H1 (cell line): ENCODE results near the gene VOPP1. TPM values are rescaled to one million over a fixed set of nuclear protein-coding genes. Genes with fewer than 3 reads are reported as not detected.

Source experiments
- CTCF ChIA-PET: fragments of 300-600 bp; sonication (Branson Sonifier 250); formaldehyde crosslinking; loops from one replicate; lab custom pipeline; 2021; ENCODE audit not compliant: partially characterized antibody; lab: Charles Lee
- POLR2A ChIA-PET: fragments of 300-600 bp; sonication (Branson Sonifier 250); formaldehyde crosslinking; loops from one replicate; lab custom pipeline; 2021; ENCODE audit warnings: inconsistent platforms; ENCODE audit not compliant: partially characterized antibody; lab: Charles Lee
- DNase-seq, 2 experiments: peaks; one replicate each; pipeline versions ENCODE4 v3.0.0 to v3.0.0-alpha.2; 2010 to 2022; ENCODE audit warnings: low spot score in 2 of 2, low read depth in 1 of 2, mixed read lengths in 1 of 2
- FAIRE-seq: peaks from 2 replicates; lab custom pipeline; 2011; peaks lifted over from hg19 to GRCh38; lab: Jason Lieb, UNC
- H2AFZ ChIP-seq: 2 replicates; pipeline ENCODE4 v1.8.1; 2012; ENCODE audit warnings: low read length, inconsistent platforms
- H2AK5ac ChIP-seq: 2 replicates; pipeline ENCODE4 v1.6.1; 2013; ENCODE audit warnings: low read depth, low read length
- H2BK120ac ChIP-seq: replicated peaks from 2 replicates; pipeline ENCODE3; 2013; ENCODE audit warnings: low read depth, low read length, inconsistent platforms
- H2BK12ac ChIP-seq: 2 replicates; pipeline ENCODE4 v1.6.1; 2013; ENCODE audit warnings: low read depth, low read length
- H2BK15ac ChIP-seq: 2 replicates; pipeline ENCODE4 v1.6.1; 2013; ENCODE audit warnings: low read length
- H2BK20ac ChIP-seq: 2 replicates; pipeline ENCODE4 v1.6.1; 2013; ENCODE audit warnings: low read length
- H2BK5ac ChIP-seq: 2 replicates; pipeline ENCODE4 v1.6.1; 2013; ENCODE audit warnings: low read depth, low read length
- H3K14ac ChIP-seq: 2 replicates; pipeline ENCODE4 v1.6.1; 2013; ENCODE audit warnings: inconsistent platforms; ENCODE audit not compliant: insufficient read length
- H3K18ac ChIP-seq: 2 replicates; pipeline ENCODE4 v1.6.1; 2013; ENCODE audit warnings: low read length; ENCODE audit errors: extremely low read depth
- H3K23ac ChIP-seq: 2 replicates; pipeline ENCODE4 v1.6.1; 2013; ENCODE audit warnings: inconsistent platforms; ENCODE audit not compliant: insufficient read length
- H3K23me2 ChIP-seq: 2 replicates; pipeline ENCODE4 v1.6.1; 2013; ENCODE audit warnings: low read depth, low read length
- H3K27ac ChIP-seq: 2 replicates; pipeline ENCODE4 v1.6.1; 2011; ENCODE audit warnings: low read depth, low read length, inconsistent platforms
- H3K27me3 ChIP-seq, 4 experiments: replicated peaks in 1 of 4; 1 replicate in 1 of 4; 2 replicates in 3 of 4; pipeline versions ENCODE4 v1.6.1 to v1.8.1; 2011 to 2013; ENCODE audit warnings: low read length in 3 of 4, mild to moderate bottlenecking in 3 of 4, inconsistent platforms in 2 of 4, mixed read lengths in 2 of 4, moderate library complexity in 1 of 4; ENCODE audit not compliant: control insufficient read depth in 3 of 4, insufficient read depth in 3 of 4; ENCODE audit errors: extremely low read depth in 1 of 4
- H3K36me3 ChIP-seq, 4 experiments: 2 replicates each; pipeline versions ENCODE4 v1.6.1 to v1.8.1; 2011 to 2013; ENCODE audit warnings: mild to moderate bottlenecking in 4 of 4, low read length in 3 of 4, moderate library complexity in 2 of 4, control low read depth in 1 of 4, inconsistent platforms in 1 of 4; ENCODE audit not compliant: insufficient read depth in 4 of 4, control insufficient read depth in 2 of 4
- H3K4ac ChIP-seq: replicated peaks from 2 replicates; pipeline ENCODE3; 2013; ENCODE audit warnings: low read length, low read depth, mixed read lengths, inconsistent platforms; ENCODE audit not compliant: insufficient read length
- H3K4me1 ChIP-seq, 4 experiments: replicated peaks in 1 of 4; 1 replicate in 1 of 4; 2 replicates in 3 of 4; pipeline versions ENCODE4 v1.6.1 to v1.8.1; 2011 to 2013; ENCODE audit warnings: low read length in 3 of 4, inconsistent platforms in 2 of 4, mixed read lengths in 1 of 4; ENCODE audit not compliant: insufficient read depth in 4 of 4, control insufficient read depth in 3 of 4
- H3K4me2 ChIP-seq, 2 experiments: 2 replicates each; pipeline versions ENCODE4 v1.6.1 to v1.8.1; 2011 to 2013; ENCODE audit warnings: low read depth in 2 of 2, low read length in 2 of 2, control low read depth in 1 of 2, inconsistent platforms in 1 of 2, mild to moderate bottlenecking in 1 of 2; ENCODE audit not compliant: insufficient read depth in 1 of 2
- H3K4me3 ChIP-seq, 4 experiments: fragments of 200-600, 300-600 bp in 1 of 4; sonication (generic), shearing (Covaris generic), sonication (Bioruptor Twin) in 1 of 4; 2 replicates each; pipeline versions ENCODE4 v1.5.1 to v1.8.1; 2011 to 2016; ENCODE audit warnings: low read length in 4 of 4, low read depth in 3 of 4, control low read depth in 2 of 4, inconsistent platforms in 2 of 4, mild to moderate bottlenecking in 2 of 4, mixed read lengths in 1 of 4, moderate library complexity in 1 of 4; ENCODE audit not compliant: insufficient read depth in 2 of 4; ENCODE audit errors: extremely low read depth in 1 of 4
- H3K56ac ChIP-seq: replicated peaks from 2 replicates; pipeline ENCODE3; 2013; ENCODE audit warnings: low read depth, mild to moderate bottlenecking, mixed read lengths, low read length, inconsistent platforms; ENCODE audit not compliant: insufficient read length
- H3K79me1 ChIP-seq: 2 replicates; pipeline ENCODE4 v1.6.1; 2013; ENCODE audit warnings: low read depth, low read length, control low read depth
- H3K79me2 ChIP-seq, 2 experiments: 2 replicates each; pipeline versions ENCODE4 v1.6.1 to v1.8.1; 2012 to 2013; ENCODE audit warnings: low read length in 2 of 2, mild to moderate bottlenecking in 2 of 2, inconsistent platforms in 1 of 2; ENCODE audit not compliant: insufficient read depth in 2 of 2, control insufficient read depth in 1 of 2
- H3K9ac ChIP-seq, 4 experiments: replicated peaks in 1 of 4; 1 replicate in 1 of 4; 2 replicates in 3 of 4; pipeline versions ENCODE4 v1.6.1 to v1.8.1; 2011 to 2013; ENCODE audit warnings: low read depth in 3 of 4, low read length in 3 of 4, control low read depth in 2 of 4, mild to moderate bottlenecking in 2 of 4, moderate library complexity in 2 of 4, inconsistent platforms in 1 of 4; ENCODE audit errors: extremely low read depth in 1 of 4
- H3K9me3 ChIP-seq, 2 experiments: 2 replicates each; pipeline versions ENCODE4 v1.6.1 to v1.8.1; 2012 to 2013; ENCODE audit warnings: mild to moderate bottlenecking in 2 of 2, moderate library complexity in 2 of 2, control low read depth in 1 of 2, inconsistent platforms in 1 of 2, low read depth in 1 of 2, low read length in 1 of 2, mixed read lengths in 1 of 2; ENCODE audit not compliant: insufficient read depth in 2 of 2
- H4K20me1 ChIP-seq, 2 experiments: replicated peaks in 1 of 2; 2 replicates each; pipeline versions ENCODE3 to v1.8.1; 2011 to 2013; ENCODE audit warnings: inconsistent platforms in 2 of 2, low read length in 2 of 2, mild to moderate bottlenecking in 1 of 2; ENCODE audit not compliant: insufficient read depth in 2 of 2, control insufficient read depth in 1 of 2
- H4K5ac ChIP-seq: 2 replicates; pipeline ENCODE4 v1.6.1; 2013; ENCODE audit warnings: low read length, low read depth, mixed read lengths, inconsistent platforms; ENCODE audit not compliant: insufficient read length
- H4K8ac ChIP-seq: 2 replicates; pipeline ENCODE4 v1.8.0; 2013; ENCODE audit warnings: mild to moderate bottlenecking, moderate library complexity, low read length, inconsistent platforms; ENCODE audit not compliant: insufficient read depth; ENCODE audit errors: extremely low read depth
- H4K91ac ChIP-seq: replicated peaks from 2 replicates; pipeline ENCODE3; 2013; ENCODE audit warnings: low read length, mixed read lengths, inconsistent platforms; ENCODE audit not compliant: insufficient read length
- MAFK ChIP-seq: IDR thresholded peaks from 2 replicates; pipeline ENCODE4 v1.6.1; 2012; ENCODE audit warnings: low read depth, mild to moderate bottlenecking, improper control_type of control experiment, low read length
- MAX ChIP-seq: IDR thresholded peaks from 2 replicates; pipeline ENCODE4 v1.6.1; 2012; ENCODE audit warnings: inconsistent platforms
- WGBS, 2 experiments: shearing (Covaris generic) in 1 of 2; methylation state at CpG; one replicate each; pipeline versions ENCODE4 v1.1.6 to v1.1.7; 2013 to 2015; ENCODE audit warnings: low lambda C conversion rate in 2 of 2, mixed read lengths in 2 of 2, inconsistent platforms in 1 of 2, low coverage in 1 of 2, missing lambda C conversion rate in 1 of 2; ENCODE audit not compliant: insufficient replicate concordance in 2 of 2, insufficient coverage in 1 of 2, insufficient read length in 1 of 2; ENCODE audit errors: extremely low coverage in 1 of 2, missing lambda C conversion rate in 1 of 2; 5-methylcytosine and 5-hydroxymethylcytosine counted together
- polyA plus RNA-seq, 7 experiments: library from polyadenylated mRNA; depleted of rRNA in 3 of 7; stranded (reverse) in 5 of 7; unstranded in 2 of 7; fragments of >200 nt in 5 of 7; fragments of 200-250 nt in 2 of 7; gene quantifications; 1 replicate in 5 of 7; 2 replicates in 1 of 7; 4 replicates in 1 of 7; pipeline versions ENCODE4 v1.2.1 to v1.2.3, GENCODE V29; 2011 to 2013; ENCODE audit warnings: missing spikeins in 2 of 7, mixed read lengths in 2 of 7
- total RNA-seq: library from RNA; stranded (reverse); fragmentation: NEBNext Ultra II Directional; extraction: Animal tissue kit (Norgen Biotek cat#: 25700); gene quantifications from 2 replicates; pipeline ENCODE4 v1.2.1, GENCODE V29; 2021

The VOPP1 gene
- total and polyA plus RNA-seq, 2 of the 8 experiments (the other 6 are each of a cell fraction or from before 2014, with no cell fraction given), result 44.7 to 83.0 TPM

- CTCF ChIA-PET, result interaction anchor here (0.8 kb wide), 1 partner anchor 13 kb away, joined by 3 read pairs; no protein-coding TSS in a partner anchor
- Histone ChIP-seq H3K56ac (no peak overlapping the region), H2BK120ac (no peak overlapping the region), H2AFZ (no peak overlapping the region), H4K8ac (no peak overlapping the region), H3K4me3 (no peak overlapping the region), H3K27ac (no peak overlapping the region), H4K20me1 (peaks cover 13 to 14% of the 10 kb centered on the region in 2 experiments), H3K18ac (no peak overlapping the region), H2AK5ac (no peak overlapping the region), H3K23me2 (peaks cover 3% of the 10 kb centered on the region; the same call in 1 of the 2 replicates), H2BK20ac (no peak overlapping the region), H3K4me1 (peaks cover 10 to 29% (median 19%) of the 10 kb centered on the region in 4 experiments), H3K79me2 (peaks cover 0 to 84% of the 10 kb centered on the region in 2 experiments; a peak in 3 of 4 replicates), H3K9me3 (no peaks in the 10 kb centered on the region), H4K91ac (peak overlapping the region; percentile 58), H3K14ac (no peak overlapping the region), H3K4me2 (peak overlapping the region in 1 of 2 experiments; percentile 43; a peak in 1 of 4 replicates), H4K5ac (no peak overlapping the region), H3K23ac (no peak overlapping the region), H3K27me3 (no peaks in the 10 kb centered on the region), H3K36me3 (no peaks in the 10 kb centered on the region), H2BK12ac (no peak overlapping the region), H3K4ac (peak overlapping the region; percentile 55), H2BK5ac (0 out of 2 replicates have a peak overlapping the region, but pooled peaks have one; percentile 20), H3K79me1 (peaks cover 21% of the 10 kb centered on the region), H2BK15ac (peak overlapping the region; percentile 36; the same call in 1 of the 2 replicates), H3K9ac (no peak overlapping the region)
- POLR2A ChIA-PET, result interaction anchor here (1.4 to 1.6 kb wide), 2 partner anchors 8 to 22 kb away, joined by 3 to 5 read pairs; no protein-coding TSS in a partner anchor
- no peak for DNase-seq
- 86% methylated on average over 20 of the region's 20 CpGs; no CpG with 5 or more reads in 1 of the 2 experiments for WGBS, 2 experiments
- no peak for FAIRE-seq
- TF ChIP-seq MAX, result peak; percentile 35; the same call in 1 of the 2 replicates
- no peak for TF ChIP-seq MAFK
Observed at GRCh38 chr7:55540226-55540858, 32.0 kb downstream of the VOPP1 start.
